Measurements from ENCODE around the gene PRKCA.
"Not testable (repeated sequence)": the region's sequence is repeated elsewhere in the genome, so short reads cannot be mapped to it uniquely, and the experiment has no call there.

The PRKCA gene

DNA sequence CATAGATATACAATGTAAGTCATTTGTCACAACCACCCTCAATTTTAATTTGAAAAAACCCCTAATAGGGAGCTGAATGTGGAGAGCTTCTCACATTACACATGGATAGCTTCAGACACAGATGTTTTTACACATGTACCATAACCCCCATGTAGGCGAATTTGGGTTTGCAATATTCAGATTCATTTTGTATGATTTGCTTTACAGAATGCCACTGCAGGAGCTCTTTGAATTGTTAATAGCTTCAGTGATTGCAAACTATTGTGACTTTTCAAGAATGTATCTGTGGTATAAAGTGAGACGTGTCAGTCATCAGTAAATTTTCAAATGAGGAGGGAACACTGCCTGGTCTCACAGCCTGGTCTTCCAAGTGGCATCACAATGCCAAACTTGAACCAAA lies 419.9 kb downstream of the PRKCA start:
- Histone ChIP-seq H3K27me3 (replicated peaks) (no peaks in the 10 kb centered on the region), H3K4me3 (ENCODE audit: low read depth, low read length) (no peak overlapping the region), H3K36me3 (replicated peaks) (no peaks in the 10 kb centered on the region), H3K27ac (no peak overlapping the region)
- no peak for TF ChIP-seq CTCF (IDR thresholded peaks at IDR 0.05; ENCODE audit: low read depth, low read length, missing control alignments)
- in situ Hi-C loops (cut with HindIII; ENCODE audit: low pct_ligation_motif_present, low sequenced_read_pairs): loop anchor here (25.0 kb wide), 1 partner anchor 190 kb away; no protein-coding TSS in a partner anchor
- DNase-seq: no peak

DNA sequence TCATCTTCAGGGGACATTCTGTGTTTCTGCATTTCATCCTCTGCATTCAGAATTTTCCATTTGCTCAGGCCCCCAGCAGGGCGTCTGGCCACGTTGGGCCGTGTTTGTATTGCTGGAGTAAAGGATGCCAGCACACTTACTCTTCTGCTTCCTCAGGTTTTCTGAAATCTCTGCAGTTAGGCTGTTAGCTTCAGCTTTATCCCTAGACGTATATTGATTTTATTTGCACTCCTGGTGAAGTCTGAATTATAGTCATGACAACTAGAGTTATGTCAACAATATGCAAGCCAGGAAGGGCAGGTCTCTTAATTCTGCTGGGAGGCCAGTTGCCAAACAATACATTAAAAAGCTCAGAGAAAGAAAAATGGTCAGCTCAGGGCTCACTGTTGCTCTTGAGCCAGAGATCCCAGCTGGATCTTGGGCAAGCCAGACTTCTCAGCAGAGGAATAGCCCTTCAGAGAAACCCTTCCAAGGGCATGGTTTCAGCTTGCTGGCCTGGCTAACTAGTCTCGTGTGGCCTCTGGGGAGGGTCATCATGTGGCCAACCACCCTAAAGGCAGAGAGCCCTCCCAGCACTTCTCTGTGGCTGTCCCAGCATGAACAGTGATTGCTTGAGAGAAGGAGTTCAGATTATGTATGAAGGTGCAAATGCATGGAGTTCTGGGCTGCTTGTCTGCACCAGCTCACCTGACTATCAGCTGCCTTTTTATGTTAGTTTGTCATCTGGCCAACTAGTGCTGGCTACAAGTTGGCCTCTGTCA lies 422.3 kb downstream of the PRKCA start:
- DNase-seq: peak; percentile 33
- Histone ChIP-seq H3K36me3 (replicated peaks) (no peaks in the 10 kb centered on the region), H3K27ac (no peak overlapping the region), H3K27me3 (replicated peaks) (no peaks in the 10 kb centered on the region), H3K4me3 (ENCODE audit: low read depth, low read length) (no peak overlapping the region)
- in situ Hi-C loops (cut with HindIII; ENCODE audit: low pct_ligation_motif_present, low sequenced_read_pairs): loop anchor here (25.0 kb wide), 1 partner anchor 188 kb away; no protein-coding TSS in a partner anchor
- TF ChIP-seq CTCF (IDR thresholded peaks at IDR 0.05; ENCODE audit: low read depth, low read length, missing control alignments): no peak

GRCh38 chr17:66725438-66725837 lies 423.0 kb downstream of the PRKCA start:
- H3K36me3 ChIP-seq (replicated peaks); H3K27ac ChIP-seq; in situ Hi-C loops (cut with HindIII; ENCODE audit: low pct_ligation_motif_present, low sequenced_read_pairs); H3K4me3 ChIP-seq (ENCODE audit: low read depth, low read length); H3K27me3 ChIP-seq (replicated peaks); DNase-seq: not testable (repeated sequence)

GRCh38 chr17:66725956-66726355 lies 423.5 kb downstream of the PRKCA start:
- Histone ChIP-seq H3K27ac (no peak overlapping the region), H3K27me3 (replicated peaks) (no peaks in the 10 kb centered on the region), H3K4me3 (ENCODE audit: low read depth, low read length) (no peak overlapping the region), H3K36me3 (replicated peaks) (no peaks in the 10 kb centered on the region)
- no peak for TF ChIP-seq CTCF (IDR thresholded peaks at IDR 0.05; ENCODE audit: low read depth, low read length, missing control alignments)
- in situ Hi-C loops (cut with HindIII; ENCODE audit: low pct_ligation_motif_present, low sequenced_read_pairs): no loop called here
- no peak for DNase-seq

DNA sequence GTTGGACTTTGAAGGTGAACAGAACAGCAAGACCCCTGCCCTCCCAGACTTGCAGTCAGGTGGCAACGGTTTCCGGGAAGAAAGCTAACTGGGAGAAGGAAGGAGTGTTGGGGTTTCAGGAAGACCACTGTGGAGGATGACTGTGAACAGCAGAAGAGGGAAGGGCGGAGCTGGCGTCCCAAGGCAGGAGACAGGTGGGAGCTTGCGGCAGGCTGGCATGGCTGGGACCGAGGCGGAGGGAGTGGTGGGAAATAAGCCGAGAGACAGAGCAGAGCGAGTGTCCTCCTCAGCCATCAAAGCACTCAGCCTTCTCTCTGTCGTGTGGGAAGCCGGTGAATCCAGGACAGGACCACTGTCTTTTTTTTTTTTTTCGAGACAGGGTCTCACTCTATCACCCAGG lies 424.0 kb downstream of the PRKCA start:
- no peaks in the 10 kb centered on the region for H3K36me3 ChIP-seq (replicated peaks)
- in situ Hi-C loops (cut with HindIII; ENCODE audit: low pct_ligation_motif_present, low sequenced_read_pairs): no loop called here
- H3K27me3 ChIP-seq (replicated peaks): no peaks in the 10 kb centered on the region
- DNase-seq: no peak
- H3K4me3 ChIP-seq (ENCODE audit: low read depth, low read length): no peak overlapping the region
- no peak for TF ChIP-seq CTCF (IDR thresholded peaks at IDR 0.05; ENCODE audit: low read depth, low read length, missing control alignments)
- H3K27ac ChIP-seq: no peak overlapping the region

DNA sequence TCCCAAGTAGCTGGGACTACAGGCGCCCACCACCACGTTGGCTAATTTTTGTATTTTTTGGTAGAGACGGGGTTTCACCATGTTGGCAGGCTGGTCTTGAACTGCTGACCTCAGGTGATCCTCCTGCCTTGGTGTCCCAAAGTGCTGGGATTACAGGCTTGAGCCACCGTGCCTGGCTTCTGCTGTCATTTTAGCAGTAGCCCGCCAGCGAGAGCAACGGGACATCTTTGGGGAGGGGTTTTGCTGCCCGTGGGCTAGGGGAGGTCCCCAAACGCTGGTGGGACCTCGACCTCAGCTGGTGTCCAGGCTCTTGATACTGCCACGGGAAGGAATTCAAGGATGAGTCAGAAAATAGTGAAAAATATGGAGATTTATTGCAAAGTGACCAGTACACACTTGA lies 424.4 kb downstream of the PRKCA start:
- Histone ChIP-seq H3K36me3 (replicated peaks) (no peaks in the 10 kb centered on the region), H3K27me3 (replicated peaks) (no peaks in the 10 kb centered on the region), H3K4me3 (ENCODE audit: low read depth, low read length) (no peak overlapping the region), H3K27ac (no peak overlapping the region)
- no peak for DNase-seq
- TF ChIP-seq CTCF (IDR thresholded peaks at IDR 0.05; ENCODE audit: low read depth, low read length, missing control alignments): no peak
- in situ Hi-C loops (cut with HindIII; ENCODE audit: low pct_ligation_motif_present, low sequenced_read_pairs): no loop called here

Measured in brain microvascular endothelial cell (primary cell).